PFSK-1 (cell line): ENCODE results near the gene PEF1.

Experiments used
- POLR2AphosphoS5 ChIP-seq: IDR thresholded peaks from 2 replicates; pipeline ENCODE4 v1.6.1; 2012; ENCODE audit warnings: low read depth, mild to moderate bottlenecking, control low read depth, low read length, moderate library complexity
- REST ChIP-seq, 2 experiments: IDR thresholded peaks; 2 replicates each; pipeline versions ENCODE4 v1.6.1 to v1.8.0; 2011 to 2012; ENCODE audit warnings: low read depth in 2 of 2, low read length in 2 of 2, control low read depth in 1 of 2, inconsistent platforms in 1 of 2, mild to moderate bottlenecking in 1 of 2, moderate library complexity in 1 of 2; ENCODE audit not compliant: insufficient read depth in 1 of 2
- SIN3A ChIP-seq: IDR thresholded peaks from 2 replicates; pipeline ENCODE4 v1.6.1; 2012; ENCODE audit warnings: mild to moderate bottlenecking, low read length, moderate library complexity, borderline replicate concordance; ENCODE audit not compliant: insufficient read depth
- TAF1 ChIP-seq: IDR thresholded peaks from 2 replicates; pipeline ENCODE4 v1.6.1; 2012; ENCODE audit warnings: low read length, control low read depth, borderline replicate concordance; ENCODE audit not compliant: insufficient read depth

GRCh38 chr1:31580513-31580870 lies 64.2 kb downstream of the PEF1 start:
- TF ChIP-seq POLR2AphosphoS5 (no peak), TAF1 (no peak), SIN3A (no peak), REST (IDR thresholded peaks at IDR 0.05; ENCODE audit: insufficient read depth in 1 of 2, low read depth in 2 of 2, low read length in 2 of 2) (no peak)
